Thoracic aorta (tissue), 2 donors: ENCODE data around the gene CFD. TPM values are rescaled to one million over a fixed set of nuclear protein-coding genes. Genes with fewer than 3 reads are reported as not detected.
"Not testable (repeated sequence)": the region's sequence is repeated elsewhere in the genome, so short reads cannot be mapped to it uniquely, and the experiment has no call there.

Experiments
- ATAC-seq: fragments of 150-250 bp; one replicate; pipeline ENCODE4 v1.8.0; 2017; ENCODE audit warnings: low read depth; ENCODE audit not compliant: insufficient number of reproducible peaks, low FRiP score
- DNase-seq: peaks from one replicate; pipeline ENCODE4 v3.0.0-alpha.2; 2020; ENCODE audit warnings: low spot score
- H3K27ac ChIP-seq, 2 donors: fragments of 200-600 bp; sonication (generic); 1 replicate in 1 of 2; 2 replicates in 1 of 2; pipeline ENCODE4 v1.5.1; 2016; ENCODE audit warnings: mild to moderate bottlenecking in 2 of 2, moderate library complexity in 2 of 2
- H3K27me3 ChIP-seq: fragments of 200-600 bp; sonication (generic); replicated peaks from 2 replicates; pipeline ENCODE4 v1.6.0; 2016; ENCODE audit warnings: mild to moderate bottlenecking; ENCODE audit not compliant: insufficient read depth
- H3K36me3 ChIP-seq: fragments of 200-600 bp; sonication (generic); one replicate; pipeline ENCODE4 v1.5.1; 2016
- H3K4me1 ChIP-seq, 2 donors: fragments of 200-600 bp; sonication (generic); 1 replicate in 1 of 2; 2 replicates in 1 of 2; pipeline versions ENCODE4 v1.5.1 to v1.6.0; 2016; ENCODE audit warnings: low read depth in 2 of 2, mild to moderate bottlenecking in 1 of 2; ENCODE audit not compliant: control insufficient read depth in 1 of 2
- H3K4me3 ChIP-seq: fragments of 200-600 bp; sonication (generic); 2 replicates; pipeline ENCODE4 v1.5.1; 2016; ENCODE audit warnings: mild to moderate bottlenecking
- H3K9me3 ChIP-seq: fragments of 200-600 bp; sonication (generic); 2 replicates; pipeline ENCODE4 v1.5.1; 2016
- total RNA-seq, 2 donors: library from RNA; depleted of rRNA; stranded (reverse); fragments of >200 nt; gene quantifications; one replicate each; pipeline versions ENCODE4 v1.1.0 to v1.2.3, GENCODE V29; 2016
- TF ChIP-seq, protein P1 (sequence below): fragments of 200-600 bp; sonication (generic); IDR thresholded peaks from one replicate; pipeline ENCODE4 v1.5.1; 2019; ENCODE audit warnings: antibody characterized with exemption

The CFD gene
- total RNA-seq, 2 donors from 2014 or later, result 472 to 781 TPM

- H3K4me1 ChIP-seq, result no peaks in the 10 kb centered on the region
- no peaks in the 10 kb centered on the region for H3K27me3 ChIP-seq
- TF ChIP-seq, protein P1, sequence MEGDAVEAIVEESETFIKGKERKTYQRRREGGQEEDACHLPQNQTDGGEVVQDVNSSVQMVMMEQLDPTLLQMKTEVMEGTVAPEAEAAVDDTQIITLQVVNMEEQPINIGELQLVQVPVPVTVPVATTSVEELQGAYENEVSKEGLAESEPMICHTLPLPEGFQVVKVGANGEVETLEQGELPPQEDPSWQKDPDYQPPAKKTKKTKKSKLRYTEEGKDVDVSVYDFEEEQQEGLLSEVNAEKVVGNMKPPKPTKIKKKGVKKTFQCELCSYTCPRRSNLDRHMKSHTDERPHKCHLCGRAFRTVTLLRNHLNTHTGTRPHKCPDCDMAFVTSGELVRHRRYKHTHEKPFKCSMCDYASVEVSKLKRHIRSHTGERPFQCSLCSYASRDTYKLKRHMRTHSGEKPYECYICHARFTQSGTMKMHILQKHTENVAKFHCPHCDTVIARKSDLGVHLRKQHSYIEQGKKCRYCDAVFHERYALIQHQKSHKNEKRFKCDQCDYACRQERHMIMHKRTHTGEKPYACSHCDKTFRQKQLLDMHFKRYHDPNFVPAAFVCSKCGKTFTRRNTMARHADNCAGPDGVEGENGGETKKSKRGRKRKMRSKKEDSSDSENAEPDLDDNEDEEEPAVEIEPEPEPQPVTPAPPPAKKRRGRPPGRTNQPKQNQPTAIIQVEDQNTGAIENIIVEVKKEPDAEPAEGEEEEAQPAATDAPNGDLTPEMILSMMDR, result no peak
- peaks cover 41% of the 10 kb centered on the region for H3K36me3 ChIP-seq
- no peak for DNase-seq
- H3K4me3 ChIP-seq, result no peak overlapping the region
- no peak overlapping the region for H3K27ac ChIP-seq
- ATAC-seq, result no peak
- H3K9me3 ChIP-seq, result no peaks in the 10 kb centered on the region
Measured at GRCh38 chr19:876089-876488, 16.6 kb downstream of the CFD start.

GRCh38 chr19:876780-877314, 17.4 kb downstream of the CFD start:
- ATAC-seq (no peak), DNase-seq (no peak)
- H3K27ac ChIP-seq, result no peak overlapping the region
- TF ChIP-seq, protein P1, result no peak
- no peak overlapping the region for H3K4me3 ChIP-seq
- H3K27me3 ChIP-seq, result no peaks in the 10 kb centered on the region
- no peaks in the 10 kb centered on the region for H3K4me1 ChIP-seq
- no peaks in the 10 kb centered on the region for H3K9me3 ChIP-seq
- peaks cover 49% of the 10 kb centered on the region for H3K36me3 ChIP-seq

GRCh38 chr19:877992-878660, 18.7 kb downstream of the CFD start:
- not testable (repeated sequence) for H3K27ac ChIP-seq, DNase-seq, H3K4me1 ChIP-seq, H3K9me3 ChIP-seq, H3K4me3 ChIP-seq, H3K27me3 ChIP-seq, ATAC-seq
- peaks cover 61% of the 10 kb centered on the region for H3K36me3 ChIP-seq

DNA sequence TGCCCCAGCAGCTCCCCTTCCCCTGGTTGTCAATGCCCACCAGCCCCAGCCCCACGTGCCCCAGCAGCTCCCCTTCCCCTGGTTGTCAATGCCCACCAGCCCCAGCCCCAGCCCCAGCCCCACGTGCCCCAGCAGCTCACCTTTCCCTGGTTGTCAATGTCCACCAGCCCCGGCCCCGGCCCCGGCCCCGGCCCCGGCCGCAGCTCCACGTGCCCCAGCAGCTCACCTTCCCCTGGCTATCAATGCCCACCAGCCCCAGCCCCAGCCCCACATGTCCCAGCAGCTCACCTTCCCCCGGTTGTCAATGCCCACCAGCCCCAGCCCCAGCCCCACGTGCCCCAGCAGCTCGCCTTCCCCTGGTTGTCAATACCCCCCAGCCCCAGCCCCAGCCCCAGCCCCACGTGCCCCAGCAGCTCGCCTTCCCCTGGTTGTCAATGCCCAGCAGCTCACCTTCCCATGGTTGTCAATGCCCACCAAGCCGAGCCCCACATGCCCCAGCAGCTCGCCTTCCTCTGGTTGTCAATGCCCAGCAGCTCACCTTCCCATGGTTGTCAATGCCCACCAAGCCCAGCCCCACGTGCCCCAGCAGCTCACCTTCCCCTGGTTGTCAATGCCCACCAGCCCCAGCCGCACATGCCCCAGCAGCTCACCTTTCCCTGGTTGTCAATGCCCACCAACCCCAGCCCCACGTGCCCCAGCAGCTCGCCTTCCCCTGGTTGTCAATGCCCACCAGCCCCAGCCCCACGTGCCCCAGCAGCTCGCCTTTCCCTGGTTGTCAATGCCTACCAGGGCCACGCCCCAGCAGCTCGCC, 19.5 kb downstream of the CFD start:
- H3K9me3 ChIP-seq, DNase-seq, H3K27ac ChIP-seq, H3K27me3 ChIP-seq, H3K4me3 ChIP-seq, H3K4me1 ChIP-seq, ATAC-seq: not testable (repeated sequence)
- H3K36me3 ChIP-seq, result peaks cover 64% of the 10 kb centered on the region

DNA sequence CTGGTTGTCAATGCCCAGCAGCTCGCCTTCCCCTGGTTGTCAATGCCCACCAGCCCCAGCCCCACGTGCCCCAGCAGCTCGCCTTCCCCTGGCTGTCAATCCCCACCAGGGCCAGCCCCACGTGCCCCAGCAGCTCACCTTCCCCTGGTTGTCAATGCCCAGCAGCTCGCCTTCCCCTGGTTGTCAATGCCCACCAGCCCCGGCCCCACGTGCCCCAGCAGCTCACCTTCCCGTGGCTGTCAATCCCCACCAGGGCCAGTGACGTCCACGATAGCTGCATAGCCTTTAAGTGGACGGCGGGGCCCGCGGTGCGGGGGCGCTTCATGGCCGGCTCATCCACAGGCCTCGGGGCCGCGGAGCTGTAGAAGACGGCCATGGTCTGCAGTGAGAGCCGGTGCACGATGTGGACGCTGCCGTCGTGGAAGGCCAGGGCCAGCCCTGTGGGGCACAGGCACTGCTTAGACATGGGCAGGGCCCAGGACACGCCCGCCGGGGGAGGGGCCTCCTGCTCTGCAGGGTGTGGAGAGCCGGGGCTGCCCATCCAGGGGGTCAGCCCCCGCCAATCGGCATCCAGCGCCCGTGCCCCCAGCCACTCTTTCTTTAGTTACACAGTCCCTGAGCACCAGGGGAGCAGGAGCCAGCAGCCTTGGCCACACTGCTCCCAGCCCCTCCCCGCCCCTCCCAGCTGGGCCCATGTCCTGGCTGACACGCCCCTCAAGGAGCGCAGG, 20.4 kb downstream of the CFD start:
- no peaks in the 10 kb centered on the region for H3K9me3 ChIP-seq
- no peaks in the 10 kb centered on the region for H3K27me3 ChIP-seq
- no peak for ATAC-seq

More for the DNA sequence above, 20.4 kb downstream of the CFD start:
- no peaks in the 10 kb centered on the region for H3K4me1 ChIP-seq
- H3K36me3 ChIP-seq, result peaks cover 67% of the 10 kb centered on the region
- no peak overlapping the region for H3K4me3 ChIP-seq
- no peak overlapping the region for H3K27ac ChIP-seq
- TF ChIP-seq, protein P1, result no peak
- DNase-seq, result no peak
